ENCODE data around the gene CLDN34. TPM values are rescaled to one million over a fixed set of nuclear protein-coding genes. Genes with fewer than 3 reads are reported as not detected.

The CLDN34 gene
- total and polyA plus RNA-seq, 2 of the 13 experiments (the other 11 are each of a cell fraction or from before 2014, with no cell fraction given): not detected

- TF ChIP-seq HMGXB4 (CRISPR knock-in tag; IDR thresholded peaks at IDR 0.05; ENCODE audit: borderline replicate concordance in 1 of 2, low read depth in 1 of 2) (peak; percentile 22 to 45; a peak in 1 of 4 replicates), NFE2L2 (IDR thresholded peaks at IDR 0.05; ENCODE audit: low read length) (no peak), FOXO4 (CRISPR knock-in tag; conservative IDR thresholded peaks at IDR 0.05) (no peak), ZSCAN30 (CRISPR knock-in tag; IDR thresholded peaks at IDR 0.05) (no peak), RBFOX2 (IDR thresholded peaks at IDR 0.05; ENCODE audit: low read depth, low read length) (peak; percentile 69), DPF2 (CRISPR knock-in tag; IDR thresholded peaks at IDR 0.05; ENCODE audit: borderline replicate concordance, low read depth) (no peak), FOXK2 (IDR thresholded peaks at IDR 0.05) (no peak), ZNF446 (CRISPR knock-in tag; IDR thresholded peaks at IDR 0.05) (no peak), GABPB1 (CRISPR knock-in tag; IDR thresholded peaks at IDR 0.05) (peak; percentile 54; the same call in 1 of the 2 replicates), ZNF350 (CRISPR knock-in tag; IDR thresholded peaks at IDR 0.05; ENCODE audit: borderline replicate concordance, low read depth) (no peak), ZBTB1 (CRISPR knock-in tag; IDR thresholded peaks at IDR 0.05; ENCODE audit: borderline replicate concordance) (no peak), ATF3 (CRISPR knock-in tag; IDR thresholded peaks at IDR 0.05) (no peak), MYC (CRISPR knock-in tag; IDR thresholded peaks at IDR 0.05; ENCODE audit: borderline replicate concordance) (0 out of 2 replicates have a peak, but pooled peaks have one; percentile 38), NFATC3 (CRISPR knock-in tag; IDR thresholded peaks at IDR 0.05) (no peak), ZBTB37 (CRISPR knock-in tag; IDR thresholded peaks at IDR 0.05) (no peak), ZFP41 (CRISPR knock-in tag; IDR thresholded peaks at IDR 0.05; ENCODE audit: borderline replicate concordance) (no peak), ZBTB21 (CRISPR knock-in tag; IDR thresholded peaks at IDR 0.05) (no peak), PRMT3 (CRISPR knock-in tag; IDR thresholded peaks at IDR 0.05; ENCODE audit: borderline replicate concordance, low read depth) (no peak), PAWR (CRISPR knock-in tag; IDR thresholded peaks at IDR 0.05; ENCODE audit: borderline replicate concordance) (no peak), ZNF782 (CRISPR knock-in tag; IDR thresholded peaks at IDR 0.05; ENCODE audit: borderline replicate concordance) (no peak), NBN (conservative IDR thresholded peaks at IDR 0.05) (no peak), TEAD3 (CRISPR knock-in tag; optimal IDR thresholded peaks at IDR 0.05; ENCODE audit: borderline replicate concordance) (no peak)
- TF ChIP-seq, protein P1, sequence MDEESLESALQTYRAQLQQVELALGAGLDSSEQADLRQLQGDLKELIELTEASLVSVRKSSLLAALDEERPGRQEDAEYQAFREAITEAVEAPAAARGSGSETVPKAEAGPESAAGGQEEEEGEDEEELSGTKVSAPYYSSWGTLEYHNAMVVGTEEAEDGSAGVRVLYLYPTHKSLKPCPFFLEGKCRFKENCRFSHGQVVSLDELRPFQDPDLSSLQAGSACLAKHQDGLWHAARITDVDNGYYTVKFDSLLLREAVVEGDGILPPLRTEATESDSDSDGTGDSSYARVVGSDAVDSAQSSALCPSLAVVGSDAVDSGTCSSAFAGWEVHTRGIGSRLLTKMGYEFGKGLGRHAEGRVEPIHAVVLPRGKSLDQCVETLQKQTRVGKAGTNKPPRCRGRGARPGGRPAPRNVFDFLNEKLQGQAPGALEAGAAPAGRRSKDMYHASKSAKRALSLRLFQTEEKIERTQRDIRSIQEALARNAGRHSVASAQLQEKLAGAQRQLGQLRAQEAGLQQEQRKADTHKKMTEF (CRISPR knock-in tag; IDR thresholded peaks at IDR 0.05): peak; percentile 44; the same call in 1 of the 2 replicates
These were observed 47.5 kb downstream of the CLDN34 start (continued) for GRCh38 chrX:10014462-10015354.
